SK-N-MC (cell line): Measurements from ENCODE around the gene POT1.

Experiments
- EZH2 ChIP-seq: fragments of 200-600 bp; sonication (generic); IDR thresholded peaks from one replicate; pipeline ENCODE4 v1.6.1; 2017; ENCODE audit warnings: antibody characterized with exemption
- POLR2AphosphoS5 ChIP-seq: IDR thresholded peaks from 2 replicates; pipeline ENCODE4 v1.6.1; 2012; ENCODE audit warnings: mild to moderate bottlenecking, low read depth, low read length, borderline replicate concordance

- TF ChIP-seq EZH2: no peak
- no peak for TF ChIP-seq POLR2AphosphoS5
Measured at GRCh38 chr7:124874644-124875163, 54.9 kb downstream of the POT1 start.
